H9 (cell line): ENCODE results near the gene TNFRSF4. TPM values are rescaled to one million over a fixed set of nuclear protein-coding genes. Genes with fewer than 3 reads are reported as not detected.

ENCODE experiments used
- DNase-seq: peaks from one replicate; pipeline ENCODE4 v3.0.0-alpha.2; 2017
- H2AFZ ChIP-seq: one replicate; pipeline ENCODE4 v1.6.1; 2013; ENCODE audit warnings: mild to moderate bottlenecking, low read length, control low read depth, moderate library complexity
- H2AK5ac ChIP-seq: 2 replicates; pipeline ENCODE4 v1.6.1; 2013; ENCODE audit warnings: low read length, control low read depth, mixed read lengths; ENCODE audit not compliant: insufficient read length
- H2BK120ac ChIP-seq: one replicate; pipeline ENCODE4 v1.6.1; 2013; ENCODE audit warnings: low read depth, mild to moderate bottlenecking, low read length, control low read depth, inconsistent platforms; ENCODE audit not compliant: poor library complexity, severe bottlenecking
- H2BK12ac ChIP-seq: 2 replicates; pipeline ENCODE4 v1.6.1; 2013; ENCODE audit warnings: low read length, control low read depth, mixed read lengths, low read depth; ENCODE audit not compliant: insufficient read length
- H2BK15ac ChIP-seq: 2 replicates; pipeline ENCODE4 v1.6.1; 2013; ENCODE audit warnings: low read depth, low read length, control low read depth
- H2BK20ac ChIP-seq: one replicate; pipeline ENCODE4 v1.6.1; 2013; ENCODE audit warnings: low read depth, mild to moderate bottlenecking, low read length, control low read depth, inconsistent platforms; ENCODE audit not compliant: poor library complexity, severe bottlenecking
- H2BK5ac ChIP-seq: 2 replicates; pipeline ENCODE4 v1.6.1; 2013; ENCODE audit warnings: low read length, control low read depth, mixed read lengths; ENCODE audit not compliant: insufficient read length
- H3K14ac ChIP-seq: 2 replicates; pipeline ENCODE4 v1.6.1; 2013; ENCODE audit warnings: low read length, control low read depth; ENCODE audit not compliant: insufficient read depth
- H3K18ac ChIP-seq: 2 replicates; pipeline ENCODE4 v1.6.1; 2013; ENCODE audit warnings: low read depth, mild to moderate bottlenecking, mixed read lengths, low read length, control low read depth; ENCODE audit not compliant: insufficient read length
- H3K23ac ChIP-seq: 2 replicates; pipeline ENCODE4 v1.6.1; 2013; ENCODE audit warnings: low read length, control low read depth, mixed read lengths, low read depth; ENCODE audit not compliant: insufficient read length
- H3K23me2 ChIP-seq: 2 replicates; pipeline ENCODE4 v1.6.1; 2013; ENCODE audit warnings: low read depth, mild to moderate bottlenecking, mixed read lengths, low read length, control low read depth; ENCODE audit not compliant: insufficient read length, poor library complexity, severe bottlenecking
- H3K27ac ChIP-seq: 2 replicates; pipeline ENCODE4 v1.5.1; 2013; ENCODE audit warnings: low read length, control low read depth, mixed read lengths, low read depth; ENCODE audit not compliant: insufficient read length
- H3K27me3 ChIP-seq: 2 replicates; pipeline ENCODE4 v1.6.1; 2013; ENCODE audit warnings: low read length, control low read depth, inconsistent platforms; ENCODE audit not compliant: insufficient read depth
- H3K4ac ChIP-seq: 2 replicates; pipeline ENCODE4 v1.6.1; 2013; ENCODE audit warnings: low read depth, mild to moderate bottlenecking, control low read depth, inconsistent platforms, low read length, moderate library complexity
- H3K4me1 ChIP-seq: 2 replicates; pipeline ENCODE4 v1.6.1; 2013; ENCODE audit warnings: low read length, control low read depth, inconsistent platforms; ENCODE audit not compliant: insufficient read depth
- H3K4me2 ChIP-seq: 2 replicates; pipeline ENCODE4 v1.6.1; 2013; ENCODE audit warnings: low read length, control low read depth, mixed read lengths; ENCODE audit not compliant: insufficient read length, insufficient read depth
- H3K56ac ChIP-seq: 2 replicates; pipeline ENCODE4 v1.6.1; 2013; ENCODE audit warnings: low read depth, mild to moderate bottlenecking, mixed read lengths, low read length, control low read depth; ENCODE audit not compliant: insufficient read length
- H3K79me1 ChIP-seq: 2 replicates; pipeline ENCODE4 v1.6.1; 2013; ENCODE audit warnings: low read depth, mild to moderate bottlenecking, moderate library complexity, low read length, control low read depth, inconsistent platforms; ENCODE audit not compliant: insufficient read depth, poor library complexity, severe bottlenecking
- H3K79me2 ChIP-seq: 2 replicates; pipeline ENCODE4 v1.6.1; 2013; ENCODE audit warnings: low read length, control low read depth, inconsistent platforms; ENCODE audit not compliant: insufficient read depth
- H3K9ac ChIP-seq: 2 replicates; pipeline ENCODE4 v1.6.1; 2013; ENCODE audit warnings: low read length, control low read depth, mixed read lengths; ENCODE audit not compliant: insufficient read length; ENCODE audit errors: extremely low read depth
- H3K9me3 ChIP-seq: one replicate; pipeline ENCODE4 v1.6.1; 2013; ENCODE audit warnings: low read depth, low read length, inconsistent platforms; ENCODE audit not compliant: control insufficient read depth
- H3T11ph ChIP-seq: one replicate; pipeline ENCODE4 v1.6.1; 2013; ENCODE audit warnings: mild to moderate bottlenecking, low read length, control low read depth, inconsistent platforms
- H4K20me1 ChIP-seq: one replicate; pipeline ENCODE4 v1.6.1; 2013; ENCODE audit not compliant: control insufficient read depth, insufficient read length, insufficient read depth
- H4K5ac ChIP-seq: 2 replicates; pipeline ENCODE4 v1.6.1; 2013; ENCODE audit warnings: low read depth, mild to moderate bottlenecking, mixed read lengths, low read length, control low read depth; ENCODE audit not compliant: insufficient read length
- H4K8ac ChIP-seq: replicated peaks from 2 replicates; pipeline ENCODE4 v1.6.1; 2013; ENCODE audit warnings: low read length, control low read depth, mixed read lengths, low read depth; ENCODE audit not compliant: insufficient read length
- H4K91ac ChIP-seq: 2 replicates; pipeline ENCODE4 v1.6.1; 2013; ENCODE audit warnings: low read depth, mild to moderate bottlenecking, moderate library complexity, mixed read lengths, low read length, control low read depth; ENCODE audit not compliant: insufficient read length
- H3K27ac Mint-ChIP-seq, 3 experiments: 2 replicates in 2 of 3; 3 replicates in 1 of 3; pipeline ENCODE4 v1.8.0; 2020 to 2021; ENCODE audit warnings: mixed read lengths in 3 of 3, mild to moderate bottlenecking in 1 of 3, moderate library complexity in 1 of 3
- H3K27me3 Mint-ChIP-seq: 2 replicates; pipeline ENCODE4 v1.8.0; 2021; ENCODE audit warnings: low read depth, mild to moderate bottlenecking, moderate library complexity, mixed read lengths
- H3K36me3 Mint-ChIP-seq, 3 experiments: 2 replicates in 2 of 3; 3 replicates in 1 of 3; pipeline ENCODE4 v1.8.0; 2020 to 2021; ENCODE audit warnings: low read depth in 3 of 3, mixed read lengths in 3 of 3; ENCODE audit not compliant: insufficient read depth in 1 of 3
- H3K4me1 Mint-ChIP-seq, 2 experiments: 2 replicates each; pipeline ENCODE4 v1.8.0; 2020; ENCODE audit warnings: mixed read lengths in 2 of 2
- H3K4me3 Mint-ChIP-seq, 2 experiments: 2 replicates in 1 of 2; 3 replicates in 1 of 2; pipeline ENCODE4 v1.8.0; 2020 to 2021; ENCODE audit warnings: mild to moderate bottlenecking in 2 of 2, mixed read lengths in 2 of 2, moderate library complexity in 1 of 2
- H3K9me3 Mint-ChIP-seq, 2 experiments: 2 replicates in 1 of 2; 3 replicates in 1 of 2; pipeline ENCODE4 v1.8.0; 2020; ENCODE audit warnings: mild to moderate bottlenecking in 2 of 2, mixed read lengths in 2 of 2, moderate library complexity in 1 of 2
- CTCF ChIP-seq: fragments of 200-600 bp; sonication (generic); conservative IDR thresholded peaks from 3 replicates; pipeline ENCODE4 v1.8.0; 2021; ENCODE audit warnings: antibody characterized with exemption, mild to moderate bottlenecking
- WGBS: extraction: QIAGEN DNeasy Blood & Tissue Kit; methylation state at CpG from one replicate; pipeline ENCODE4 v1.1.7; 2013; ENCODE audit warnings: missing lambda C conversion rate, low lambda C conversion rate, mixed read lengths; ENCODE audit not compliant: insufficient read length; ENCODE audit errors: extremely low coverage; 5-methylcytosine and 5-hydroxymethylcytosine counted together
- total RNA-seq: library from RNA; stranded (reverse); gene quantifications from 2 replicates; pipeline ENCODE4 v1.2.1, GENCODE V29; 2021

Gene TNFRSF4
- total RNA-seq, 1 experiment from 2014 or later: 0.24 TPM

- Mint-ChIP-seq H3K27me3 (peaks cover 25% of the 10 kb centered on the region), H3K27ac (no peak overlapping the region), H3K4me3 (no peak overlapping the region), H3K9me3 (no peaks in the 10 kb centered on the region), H3K4me1 (peaks cover 4 to 10% of the 10 kb centered on the region in 2 experiments), H3K36me3 (no peaks in the 10 kb centered on the region)
- no peaks in the 10 kb centered on the region for H3K79me2 ChIP-seq
- no peak overlapping the region for H3K4me2 ChIP-seq
- H4K91ac ChIP-seq: no peak overlapping the region
- H3K27me3 ChIP-seq: no peaks in the 10 kb centered on the region; the same call in 1 of the 2 replicates
- no peak overlapping the region for H2AFZ ChIP-seq
- H3K4me1 ChIP-seq: no peaks in the 10 kb centered on the region
- H3K14ac ChIP-seq: no peak overlapping the region
- no peak overlapping the region for H3K9ac ChIP-seq
- no peaks in the 10 kb centered on the region for H3K79me1 ChIP-seq
- H2BK5ac ChIP-seq: no peak overlapping the region
- no peak overlapping the region for H3K4ac ChIP-seq
- no peak for TF ChIP-seq CTCF
- no peak overlapping the region for H3K56ac ChIP-seq
- H4K20me1 ChIP-seq: no peaks in the 10 kb centered on the region
- H3K18ac ChIP-seq: no peak overlapping the region
- H3K23ac ChIP-seq: no peak overlapping the region
- DNase-seq: no peak
- H3K23me2 ChIP-seq: peaks cover 3% of the 10 kb centered on the region
- H2BK120ac ChIP-seq: no peak overlapping the region
- no peak overlapping the region for H2AK5ac ChIP-seq
- WGBS: no CpG with 5 or more reads among the region's 8 CpGs
- H3K27ac ChIP-seq: no peak overlapping the region
- H3T11ph ChIP-seq: no peak overlapping the region
- no peak overlapping the region for H2BK20ac ChIP-seq
- H2BK15ac ChIP-seq: no peak overlapping the region
- no peak overlapping the region for H4K8ac ChIP-seq
- no peak overlapping the region for H4K5ac ChIP-seq
- no peaks in the 10 kb centered on the region for H3K9me3 ChIP-seq
- H2BK12ac ChIP-seq: no peak overlapping the region
Observed at GRCh38 chr1:1204425-1204920, 9.5 kb downstream of the TNFRSF4 start.
